ENCODE results near the gene TC2N.

DNA sequence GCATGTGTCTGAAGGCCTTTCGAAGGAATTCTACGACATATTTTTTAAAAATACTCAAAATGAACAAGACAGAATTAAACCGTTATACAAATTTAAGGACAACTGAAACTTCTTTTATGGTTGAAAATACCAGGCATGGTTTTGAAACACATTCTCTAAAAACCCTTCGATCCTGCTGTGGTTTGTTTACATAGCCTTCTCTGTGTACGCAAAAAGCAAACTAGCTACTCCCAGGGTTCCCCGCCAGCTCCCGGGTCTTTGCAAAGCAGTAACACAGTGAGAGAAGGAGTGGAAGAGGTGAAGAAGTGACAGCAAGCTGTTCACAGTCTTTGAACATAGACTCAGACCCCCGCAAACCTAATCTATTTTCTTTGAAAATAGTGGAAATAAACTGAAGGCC is 2.2 kb upstream of the TC2N start:
- TF ChIP-seq CTCF (IDR thresholded peaks at IDR 0.05; ENCODE audit: borderline replicate concordance, extremely low read depth, low read length, poor library complexity, severe bottlenecking) (no peak), EZH2 (IDR thresholded peaks at IDR 0.05; ENCODE audit: borderline replicate concordance, low read depth, low read length, severe bottlenecking) (no peak)

Data from DND-41 (cell line).